Activated CD4-positive, alpha-beta T cell treated with anti-CD3 and anti-CD28 coated beads, Interleukin-2, amount 10 ng/mL, durations not matched to agents 24 days and 14 days (primary cell): ENCODE data around the gene TECPR1. TPM values are rescaled to one million over a fixed set of nuclear protein-coding genes. Genes with fewer than 3 reads are reported as not detected.

Experiments
- DNase-seq: peaks from one replicate; pipeline ENCODE4 v3.0.0; 2022
- H3K27ac Mint-ChIP-seq: one replicate; pipeline ENCODE4 v1.8.0; 2022; ENCODE audit warnings: mild to moderate bottlenecking, mixed read lengths
- H3K27me3 Mint-ChIP-seq: one replicate; pipeline ENCODE4 v1.8.0; 2022; ENCODE audit warnings: mixed read lengths
- H3K36me3 Mint-ChIP-seq: one replicate; pipeline ENCODE4 v1.8.0; 2022; ENCODE audit warnings: low read depth, mild to moderate bottlenecking, mixed read lengths
- H3K4me1 Mint-ChIP-seq: one replicate; pipeline ENCODE4 v1.8.0; 2021; ENCODE audit warnings: mixed read lengths
- H3K4me3 Mint-ChIP-seq: one replicate; pipeline ENCODE4 v1.8.0; 2022; ENCODE audit warnings: mild to moderate bottlenecking, moderate library complexity, mixed read lengths
- H3K9me3 Mint-ChIP-seq: one replicate; pipeline ENCODE4 v1.8.0; 2021; ENCODE audit warnings: mixed read lengths
- intact Hi-C: fragments of 100-400 bp; cut with micrococcal nuclease; formaldehyde crosslinking; loops from one replicate; pipeline ENCODE4 v1.15.1; 2023
- total RNA-seq: library from RNA; stranded (reverse); gene quantifications from 2 replicates; pipeline ENCODE4 v1.2.3, GENCODE V29; 2022

TECPR1 gene
- total RNA-seq, 1 donor from 2014 or later: 43.1 TPM

DNA sequence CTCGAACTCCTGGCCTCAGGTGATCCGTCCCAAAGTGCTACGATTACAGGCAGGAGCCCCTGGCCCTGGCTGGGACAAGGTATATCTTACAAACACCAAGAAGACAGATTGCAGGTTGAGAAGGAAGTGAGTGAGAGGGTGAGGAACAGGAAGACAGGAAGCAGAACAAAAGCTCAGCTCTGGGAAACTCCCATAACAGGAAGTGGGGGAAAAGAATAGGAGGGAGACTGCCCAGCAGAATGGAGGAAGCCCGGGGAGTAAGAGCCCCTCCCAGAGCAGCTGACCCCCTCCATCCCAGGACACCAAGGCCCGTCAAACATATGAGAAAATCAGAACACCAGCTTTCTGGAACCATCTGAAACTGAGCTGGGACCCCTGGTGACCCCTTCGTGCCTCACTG, 2.9 kb downstream of the TECPR1 start:
- intact Hi-C loops: no loop called here
- no peaks in the 10 kb centered on the region for H3K27me3 Mint-ChIP-seq
- H3K9me3 Mint-ChIP-seq: no peaks in the 10 kb centered on the region
- peak; percentile 64 for DNase-seq
- H3K4me1 Mint-ChIP-seq: peaks cover 39% of the 10 kb centered on the region
- H3K4me3 Mint-ChIP-seq: peak overlapping the region; percentile 56
- peak overlapping the region; percentile 66 for H3K27ac Mint-ChIP-seq
- peaks cover 24% of the 10 kb centered on the region for H3K36me3 Mint-ChIP-seq

DNA sequence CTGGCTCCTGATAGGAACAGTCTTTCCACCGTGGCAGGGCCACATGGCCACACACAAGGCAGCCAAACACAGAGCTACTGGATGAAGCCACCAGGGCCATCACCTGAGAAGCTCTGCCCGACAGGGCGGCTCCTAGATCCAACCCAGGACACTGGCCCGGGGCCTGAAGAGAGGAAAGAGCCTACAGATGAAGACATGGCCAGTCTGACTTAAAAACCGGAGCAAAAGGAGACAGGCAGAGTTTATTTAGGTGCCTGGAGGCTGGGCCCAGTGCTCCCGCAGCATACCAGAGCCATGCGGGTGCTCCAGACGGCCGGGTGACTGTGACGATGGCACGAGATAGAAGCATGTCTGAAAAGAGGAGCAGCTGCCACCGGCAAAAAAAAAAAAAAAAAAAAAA, 3.9 kb downstream of the TECPR1 start:
- H3K4me3 Mint-ChIP-seq: peak overlapping the region; percentile 56
- no peaks in the 10 kb centered on the region for H3K27me3 Mint-ChIP-seq
- peaks cover 34% of the 10 kb centered on the region for H3K4me1 Mint-ChIP-seq
- peaks cover 27% of the 10 kb centered on the region for H3K36me3 Mint-ChIP-seq
- no peak for DNase-seq
- H3K27ac Mint-ChIP-seq: peak overlapping the region; percentile 74
- intact Hi-C loops: no loop called here
- H3K9me3 Mint-ChIP-seq: no peaks in the 10 kb centered on the region

GRCh38 chr7:98244871-98245270, 7.2 kb downstream of the TECPR1 start:
- intact Hi-C loops: no loop called here
- Mint-ChIP-seq H3K4me1 (peaks cover 14% of the 10 kb centered on the region), H3K36me3 (peaks cover 38% of the 10 kb centered on the region), H3K9me3 (no peaks in the 10 kb centered on the region), H3K27me3 (no peaks in the 10 kb centered on the region), H3K27ac (no peak overlapping the region), H3K4me3 (no peak overlapping the region)
- no peak for DNase-seq

DNA sequence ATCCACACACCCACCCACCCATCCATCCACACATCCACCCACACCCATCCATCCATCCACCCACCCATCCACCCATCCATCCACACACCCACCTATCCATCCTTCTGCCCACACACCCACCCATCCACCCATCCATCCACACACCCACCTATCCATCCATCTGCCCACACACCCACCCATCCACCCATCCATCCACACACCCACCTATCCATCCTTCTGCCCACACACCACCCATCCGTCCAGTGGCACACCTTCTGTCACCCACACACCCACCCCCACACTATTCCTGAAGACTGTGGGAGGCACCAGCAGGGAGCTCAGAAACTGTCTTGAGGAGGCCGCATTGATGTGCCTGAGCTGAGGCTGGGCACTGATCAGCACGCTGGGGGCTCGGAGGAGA, 9.1 kb downstream of the TECPR1 start:
- Mint-ChIP-seq H3K4me3 (no peak overlapping the region), H3K27me3 (no peaks in the 10 kb centered on the region), H3K9me3 (no peaks in the 10 kb centered on the region), H3K36me3 (peaks cover 41% of the 10 kb centered on the region), H3K27ac (no peak overlapping the region), H3K4me1 (peaks cover under 1% of the 10 kb centered on the region)
- DNase-seq: no peak
- intact Hi-C loops: no loop called here

DNA sequence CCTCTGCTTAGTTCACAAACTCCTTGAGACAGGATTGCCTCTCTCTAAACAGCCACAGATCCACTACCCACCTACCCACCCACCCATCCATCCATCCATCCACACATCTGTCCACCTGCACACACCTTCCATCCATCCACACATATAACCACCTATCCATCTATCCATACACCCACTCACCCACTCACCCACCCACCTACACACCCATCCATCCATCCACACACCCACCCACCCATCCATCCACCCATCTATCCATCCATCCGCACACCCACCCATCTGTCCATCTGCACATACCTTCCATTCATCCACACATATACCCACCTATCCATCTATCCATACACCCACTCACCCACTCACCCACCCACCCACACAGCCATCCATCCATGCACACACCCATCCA, 9.7 kb downstream of the TECPR1 start:
- Mint-ChIP-seq H3K27me3 (no peaks in the 10 kb centered on the region), H3K27ac (no peak overlapping the region), H3K4me3 (no peak overlapping the region), H3K4me1 (no peaks in the 10 kb centered on the region), H3K9me3 (no peaks in the 10 kb centered on the region), H3K36me3 (peaks cover 38% of the 10 kb centered on the region)
- DNase-seq: no peak
- intact Hi-C loops: no loop called here

GRCh38 chr7:98241674-98242241, 10.3 kb downstream of the TECPR1 start:
- Mint-ChIP-seq H3K27me3 (no peaks in the 10 kb centered on the region), H3K4me1 (no peaks in the 10 kb centered on the region), H3K36me3 (peaks cover 38% of the 10 kb centered on the region), H3K9me3 (no peaks in the 10 kb centered on the region), H3K4me3 (no peak overlapping the region), H3K27ac (no peak overlapping the region)
- no peak for DNase-seq
- intact Hi-C loops: no loop called here

DNA sequence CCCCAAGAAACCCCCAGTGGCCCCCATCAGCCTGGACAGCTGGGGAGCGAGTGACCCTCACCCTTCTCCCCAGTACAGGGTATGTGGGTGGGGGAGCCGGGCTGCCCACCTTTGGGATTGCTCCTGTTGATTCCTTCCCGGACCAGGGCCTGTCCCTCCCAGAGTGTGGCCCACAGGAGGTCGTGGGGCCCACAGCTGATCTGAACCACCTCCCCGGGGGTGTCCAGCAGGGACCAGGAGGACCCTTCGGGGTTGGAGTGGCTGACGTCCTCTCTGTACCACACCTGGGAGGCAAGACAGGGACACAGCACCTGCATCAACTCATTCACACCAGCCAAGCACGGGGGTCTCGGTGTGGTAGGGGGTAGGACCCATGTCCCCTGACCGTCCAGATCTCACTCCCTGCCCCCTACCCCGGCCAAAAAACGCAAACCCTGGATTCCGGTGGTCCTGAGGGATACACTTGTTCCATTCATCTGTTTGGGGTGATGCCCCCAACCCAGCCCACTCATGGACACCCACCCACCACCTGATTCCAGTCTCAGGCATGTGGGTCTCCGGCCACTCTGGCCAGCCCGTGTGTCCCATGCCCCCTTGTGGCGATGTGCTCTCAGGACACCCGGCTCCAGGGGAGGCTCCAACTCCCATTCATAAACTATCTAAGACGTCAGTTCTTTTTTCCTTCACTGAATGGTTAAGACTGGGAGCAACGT, 10.9 kb downstream of the TECPR1 start:
- Mint-ChIP-seq H3K9me3 (no peaks in the 10 kb centered on the region), H3K4me1 (no peaks in the 10 kb centered on the region), H3K36me3 (peaks cover 39% of the 10 kb centered on the region), H3K27me3 (no peaks in the 10 kb centered on the region), H3K4me3 (no peak overlapping the region), H3K27ac (peak overlapping the region; percentile 4)
- DNase-seq: peak; percentile 74
- intact Hi-C loops: no loop called here

- no peaks in the 10 kb centered on the region for H3K4me1 Mint-ChIP-seq
- peaks cover 40% of the 10 kb centered on the region for H3K36me3 Mint-ChIP-seq
- H3K27me3 Mint-ChIP-seq: no peaks in the 10 kb centered on the region
- intact Hi-C loops: no loop called here
- no peak for DNase-seq
- no peak overlapping the region for H3K27ac Mint-ChIP-seq
- no peaks in the 10 kb centered on the region for H3K9me3 Mint-ChIP-seq
- no peak overlapping the region for H3K4me3 Mint-ChIP-seq
These were observed 13.1 kb downstream of the TECPR1 start for GRCh38 chr7:98238976-98239375.

DNA sequence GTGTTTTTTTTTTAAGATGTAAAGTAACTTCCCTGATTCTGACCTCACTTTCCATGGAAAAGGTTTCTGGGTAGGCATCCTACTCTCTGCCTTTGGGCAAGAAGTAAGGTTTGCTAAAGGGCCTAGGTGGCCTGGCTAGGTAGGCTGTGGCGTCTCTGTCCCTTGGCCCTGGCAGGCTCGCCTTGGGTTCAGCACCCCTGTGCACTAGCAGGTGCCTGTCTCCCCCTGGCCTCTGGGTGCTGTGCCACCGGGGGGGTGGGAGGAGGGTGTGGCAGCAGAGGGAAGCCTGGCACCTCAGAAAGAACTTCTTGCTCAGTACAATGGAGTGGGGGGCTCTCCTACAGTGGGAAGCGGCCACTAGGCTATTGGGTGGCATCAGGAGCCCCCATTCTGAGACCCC, 14.0 kb downstream of the TECPR1 start:
- H3K27me3 Mint-ChIP-seq: no peaks in the 10 kb centered on the region
- H3K4me3 Mint-ChIP-seq: no peak overlapping the region
- intact Hi-C loops: no loop called here
- no peak for DNase-seq
- no peaks in the 10 kb centered on the region for H3K4me1 Mint-ChIP-seq
- no peaks in the 10 kb centered on the region for H3K9me3 Mint-ChIP-seq
- H3K36me3 Mint-ChIP-seq: peaks cover 40% of the 10 kb centered on the region
- no peak overlapping the region for H3K27ac Mint-ChIP-seq

DNA sequence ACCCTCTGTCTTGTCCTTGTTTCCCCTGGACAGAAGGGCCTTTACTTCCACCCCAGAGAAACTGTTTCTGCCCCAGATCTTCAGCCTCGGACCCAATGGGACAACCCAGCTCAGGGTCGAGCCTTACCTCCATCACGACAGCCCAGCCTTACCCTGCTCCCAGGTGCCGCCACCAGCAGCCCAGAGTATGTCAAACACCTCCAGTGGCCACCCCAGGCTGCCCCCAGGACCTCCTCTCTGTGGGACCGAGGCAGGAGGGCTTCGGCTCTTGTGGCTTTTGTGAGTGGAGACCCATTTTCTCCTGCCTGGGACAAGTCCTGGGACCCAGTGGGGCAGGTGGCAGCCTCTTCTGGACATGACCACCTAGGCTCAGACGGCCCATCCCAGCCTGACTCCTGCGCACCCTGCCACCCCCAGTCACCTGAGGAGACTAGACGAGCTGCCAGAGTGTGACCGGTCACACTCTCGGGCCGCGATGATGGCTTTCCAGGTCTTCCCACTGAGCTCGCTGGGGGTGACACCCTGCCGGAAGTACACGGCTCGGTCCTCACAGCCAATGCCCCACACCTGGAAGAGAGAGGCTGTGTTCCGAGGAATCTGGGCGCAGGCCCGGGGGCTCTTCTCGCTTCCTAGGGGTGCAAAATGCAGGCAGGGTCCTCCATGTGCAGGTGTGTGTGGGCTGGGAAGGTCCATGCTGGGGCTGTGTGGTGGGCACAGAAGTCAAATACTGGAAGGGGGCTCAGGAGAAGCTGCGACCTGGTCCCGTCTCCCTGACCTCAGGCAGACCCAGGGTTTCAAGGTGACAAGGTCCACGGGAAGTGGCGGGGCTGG, 15.5 kb downstream of the TECPR1 start:
- H3K4me1 Mint-ChIP-seq: no peaks in the 10 kb centered on the region
- H3K9me3 Mint-ChIP-seq: no peaks in the 10 kb centered on the region
- peaks cover 36% of the 10 kb centered on the region for H3K36me3 Mint-ChIP-seq
- DNase-seq: no peak
- intact Hi-C loops: no loop called here
- H3K27me3 Mint-ChIP-seq: no peaks in the 10 kb centered on the region
- no peak overlapping the region for H3K27ac Mint-ChIP-seq
- H3K4me3 Mint-ChIP-seq: no peak overlapping the region

DNA sequence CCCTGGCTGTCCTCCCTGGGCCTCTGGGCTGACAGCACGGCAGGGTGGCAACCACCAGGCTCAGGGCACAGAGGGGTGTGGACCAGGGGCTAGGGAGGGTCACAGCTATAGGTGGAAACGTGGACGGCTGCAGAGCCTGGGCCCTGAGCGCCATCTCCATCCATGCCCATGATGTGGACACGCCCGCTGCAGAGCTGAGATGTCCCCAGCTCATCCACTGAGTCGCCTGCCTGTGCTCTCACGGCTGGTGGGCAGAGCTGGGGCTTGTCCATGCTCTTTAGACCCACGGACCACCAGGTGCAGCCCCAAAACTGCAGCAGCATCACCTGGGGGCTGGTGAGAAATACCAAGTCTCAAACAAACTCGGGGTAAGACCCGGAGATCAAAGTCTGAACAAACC, 16.1 kb downstream of the TECPR1 start:
- no peak for DNase-seq
- no peak overlapping the region for H3K4me3 Mint-ChIP-seq
- intact Hi-C loops: no loop called here
- no peaks in the 10 kb centered on the region for H3K27me3 Mint-ChIP-seq
- H3K9me3 Mint-ChIP-seq: no peaks in the 10 kb centered on the region
- no peaks in the 10 kb centered on the region for H3K4me1 Mint-ChIP-seq
- H3K27ac Mint-ChIP-seq: no peak overlapping the region
- peaks cover 29% of the 10 kb centered on the region for H3K36me3 Mint-ChIP-seq

- intact Hi-C loops: no loop called here
- Mint-ChIP-seq H3K36me3 (peaks cover 31% of the 10 kb centered on the region), H3K4me1 (no peaks in the 10 kb centered on the region), H3K27ac (no peak overlapping the region), H3K27me3 (no peaks in the 10 kb centered on the region), H3K9me3 (no peaks in the 10 kb centered on the region), H3K4me3 (no peak overlapping the region)
- no peak for DNase-seq
These were observed 17.4 kb downstream of the TECPR1 start for GRCh38 chr7:98234429-98235147.

DNA sequence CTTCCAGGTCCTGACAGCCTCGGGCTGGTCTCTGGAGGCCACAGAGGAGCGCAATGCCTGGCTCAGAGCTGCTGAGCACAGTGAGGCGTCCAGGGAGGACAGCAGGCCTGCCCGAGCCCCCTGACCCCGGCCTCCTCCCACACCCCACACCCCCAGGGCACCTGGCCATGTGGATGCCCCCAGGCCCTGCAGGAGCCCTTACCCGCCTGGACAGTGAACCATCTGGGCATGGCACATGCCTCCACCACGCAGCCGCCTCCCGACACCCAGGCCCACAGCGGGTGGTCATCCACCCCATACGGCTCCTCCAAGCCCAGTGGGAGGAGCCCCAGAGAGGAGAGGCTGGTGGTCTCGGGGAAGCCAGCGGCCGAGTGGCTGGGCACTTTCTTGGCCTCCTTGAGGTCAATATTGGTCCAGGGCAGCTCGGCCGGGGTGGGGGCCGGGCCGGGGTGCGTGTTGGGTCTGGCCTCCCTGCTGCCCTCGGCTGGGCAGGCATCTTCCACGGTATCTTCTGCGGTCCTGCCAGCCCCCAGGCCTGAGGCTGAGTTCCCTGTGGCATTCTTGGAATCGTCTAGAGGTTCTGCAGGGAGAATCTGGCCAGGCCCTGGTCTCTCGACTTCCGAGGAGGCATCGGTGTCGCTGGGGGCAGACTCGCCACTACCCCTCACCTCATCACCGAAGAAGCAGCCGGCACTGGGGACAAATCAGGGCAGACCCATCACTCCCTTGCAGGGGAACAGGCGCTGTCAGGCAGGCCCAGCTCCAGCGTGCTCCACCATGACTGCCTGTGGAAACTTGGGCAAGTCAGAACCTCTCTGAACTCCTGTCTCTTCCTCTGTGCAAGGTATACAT, 18.6 kb downstream of the TECPR1 start:
- Mint-ChIP-seq H3K36me3 (peaks cover 24% of the 10 kb centered on the region), H3K9me3 (no peaks in the 10 kb centered on the region), H3K4me1 (no peaks in the 10 kb centered on the region), H3K27ac (no peak overlapping the region), H3K27me3 (no peaks in the 10 kb centered on the region), H3K4me3 (no peak overlapping the region)
- DNase-seq: no peak
- intact Hi-C loops: no loop called here
